GM18870 (cell line): ENCODE results near the gene MVB12B.
"Not testable (repeated sequence)": the region's sequence is repeated elsewhere in the genome, so short reads cannot be mapped to it uniquely, and the experiment has no call there.

Experiments
- ATAC-seq: cut with Tn5 transposase; IDR thresholded peaks from one replicate; pipeline ENCODE4 v1.9.1; 2021; ENCODE audit warnings: moderate library complexity; ENCODE audit not compliant: unreplicated experiment

The MVB12B gene, protein sequence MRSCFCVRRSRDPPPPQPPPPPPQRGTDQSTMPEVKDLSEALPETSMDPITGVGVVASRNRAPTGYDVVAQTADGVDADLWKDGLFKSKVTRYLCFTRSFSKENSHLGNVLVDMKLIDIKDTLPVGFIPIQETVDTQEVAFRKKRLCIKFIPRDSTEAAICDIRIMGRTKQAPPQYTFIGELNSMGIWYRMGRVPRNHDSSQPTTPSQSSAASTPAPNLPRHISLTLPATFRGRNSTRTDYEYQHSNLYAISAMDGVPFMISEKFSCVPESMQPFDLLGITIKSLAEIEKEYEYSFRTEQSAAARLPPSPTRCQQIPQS

DNA sequence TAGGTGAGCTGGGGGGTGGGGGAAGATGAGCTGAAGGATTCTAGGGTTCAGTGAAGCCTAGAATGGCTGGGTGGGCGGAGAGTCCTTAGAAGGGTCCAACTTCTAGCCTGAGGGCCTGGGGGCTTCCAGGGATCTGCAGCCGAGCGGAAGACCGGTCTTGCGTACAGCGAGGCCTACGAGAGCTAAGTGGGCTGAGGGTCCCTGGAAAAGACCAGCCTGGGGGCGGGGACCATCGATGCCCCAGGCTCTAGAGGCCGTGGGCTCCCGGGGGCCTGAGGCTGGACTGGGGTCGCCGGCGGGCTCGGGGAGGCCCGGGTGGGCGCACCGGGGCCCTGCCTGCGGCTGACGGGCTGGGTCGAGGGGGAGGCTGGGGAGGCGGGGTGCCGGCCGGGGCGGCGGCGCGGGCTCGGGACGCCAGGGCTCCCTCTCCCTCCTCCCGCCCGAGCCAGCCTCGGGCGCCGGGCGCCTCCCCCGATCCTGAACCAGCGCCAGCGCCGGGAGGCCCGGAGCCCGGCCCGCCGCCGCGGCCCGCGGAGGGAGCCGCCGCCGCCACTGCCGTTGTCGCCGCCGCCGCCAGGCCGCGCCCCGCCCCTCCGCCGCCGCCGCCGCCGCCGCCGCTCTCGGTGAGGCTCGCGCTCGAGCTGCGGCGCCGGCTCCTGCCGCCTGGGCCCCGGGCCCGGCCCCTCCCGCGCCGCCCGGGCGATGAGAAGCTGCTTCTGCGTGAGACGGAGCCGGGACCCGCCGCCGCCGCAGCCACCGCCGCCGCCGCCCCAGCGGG lies at the start of gene MVB12B:
Gene MVB12B (plus strand): TSS at position 602 of the 778 bp plus-strand sequence. CDS start 101 bp downstream, at position 703.
- ATAC-seq, result no peak

DNA sequence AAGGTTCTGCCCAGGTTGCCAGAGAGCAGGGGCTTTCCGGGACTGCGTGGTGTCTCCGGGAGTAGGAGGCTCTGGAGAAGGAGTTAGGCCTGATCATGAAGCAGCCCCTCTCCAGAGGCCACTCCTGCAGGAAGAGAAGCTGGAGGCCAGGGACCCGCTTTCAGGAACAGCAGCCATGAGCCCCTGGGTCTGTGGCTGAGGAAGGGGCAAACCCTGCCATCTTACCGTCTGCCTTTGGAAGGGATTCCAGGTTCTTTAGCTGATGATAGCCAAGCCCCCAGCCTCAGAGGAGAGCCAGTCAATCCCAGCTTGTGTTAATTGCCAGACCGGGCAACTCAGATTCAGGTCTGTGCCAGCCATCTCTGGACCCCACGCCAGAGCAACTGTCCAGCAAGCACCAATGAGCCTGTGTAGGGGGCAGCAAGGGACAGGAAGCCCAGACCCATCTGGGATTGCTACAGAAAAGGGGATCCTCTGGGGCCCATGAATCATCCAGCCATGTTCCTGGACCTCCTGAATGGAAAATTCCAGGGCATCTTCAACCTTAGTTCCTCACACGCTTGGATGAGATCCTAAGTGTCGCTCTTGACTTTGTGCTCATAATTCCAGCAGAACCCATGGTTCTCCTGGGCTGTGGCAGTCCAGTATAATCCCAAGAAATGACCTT lies 42.7 kb upstream of the MVB12B start:
- ATAC-seq, result no peak

DNA sequence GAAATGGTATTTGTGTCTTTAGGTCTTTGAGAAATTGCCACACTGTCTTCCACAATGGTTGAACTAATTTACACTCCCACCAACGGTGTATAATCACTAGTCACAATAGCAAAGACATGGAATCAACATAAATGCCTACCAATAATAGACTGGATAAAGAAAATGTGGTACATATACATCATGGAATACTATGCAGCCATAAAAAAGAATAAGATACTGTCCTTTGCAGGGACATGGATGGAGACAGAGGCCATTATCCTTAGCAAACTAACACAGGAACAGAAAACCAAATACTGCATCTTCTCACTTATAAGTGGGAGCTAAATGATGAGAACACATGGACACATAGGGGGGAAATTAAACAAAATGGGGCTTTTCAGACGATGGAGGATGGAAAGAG lies 41.0 kb upstream of the MVB12B start:
- ATAC-seq, result not testable (repeated sequence)

DNA sequence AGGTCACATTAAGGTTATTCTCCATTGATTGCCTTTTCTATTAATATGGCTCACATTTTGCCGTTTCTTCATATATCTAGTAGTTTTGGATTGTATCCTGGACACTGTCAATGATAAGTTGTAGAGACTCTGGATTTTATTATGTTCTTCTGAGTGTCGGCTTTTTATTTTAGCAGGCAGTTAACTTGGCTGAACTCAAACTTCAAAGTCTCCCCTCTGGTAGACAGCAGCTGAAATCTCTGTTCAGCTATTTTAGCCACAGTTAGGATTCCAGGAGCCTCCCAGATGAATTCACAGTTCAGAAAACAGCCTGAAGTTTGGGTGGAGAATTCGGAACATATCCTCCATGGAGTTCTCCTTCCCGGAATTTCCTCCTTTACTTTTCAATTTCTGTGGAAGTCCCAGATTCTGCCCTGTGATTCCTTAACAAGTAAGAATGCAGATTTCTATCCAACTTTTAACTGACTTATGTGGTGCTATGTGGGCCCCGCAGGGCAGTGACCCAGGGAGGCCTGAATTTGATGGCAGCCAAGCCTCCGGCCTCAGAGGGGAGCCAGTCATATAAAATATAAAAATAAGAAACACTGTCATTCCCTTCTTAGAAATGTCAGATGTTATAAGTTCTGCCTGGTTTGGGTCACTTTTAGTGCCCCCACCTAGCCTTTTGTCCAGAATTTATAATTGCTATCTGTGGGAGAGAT lies 39.3 kb upstream of the MVB12B start:
- ATAC-seq, result no peak

DNA sequence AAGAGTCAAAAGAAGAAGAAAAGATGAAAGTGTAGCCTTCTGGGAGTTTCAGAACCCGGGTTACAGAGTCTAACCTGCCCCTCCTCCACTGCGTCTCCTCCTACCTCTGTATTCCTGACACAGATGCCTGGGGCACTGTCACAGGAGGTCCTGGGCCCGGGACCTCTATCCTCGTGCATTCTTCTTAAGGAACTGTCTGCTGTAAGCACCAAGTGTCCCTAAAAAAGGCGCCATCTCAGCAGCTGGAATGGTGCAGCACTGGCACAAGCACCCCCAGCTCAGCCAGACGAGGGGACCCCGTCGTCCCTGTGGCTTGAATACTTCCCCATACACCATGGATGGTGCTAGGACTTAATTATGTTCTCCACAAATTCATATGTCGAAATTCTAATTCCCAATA lies 35.8 kb upstream of the MVB12B start:
- ATAC-seq, result no peak

DNA sequence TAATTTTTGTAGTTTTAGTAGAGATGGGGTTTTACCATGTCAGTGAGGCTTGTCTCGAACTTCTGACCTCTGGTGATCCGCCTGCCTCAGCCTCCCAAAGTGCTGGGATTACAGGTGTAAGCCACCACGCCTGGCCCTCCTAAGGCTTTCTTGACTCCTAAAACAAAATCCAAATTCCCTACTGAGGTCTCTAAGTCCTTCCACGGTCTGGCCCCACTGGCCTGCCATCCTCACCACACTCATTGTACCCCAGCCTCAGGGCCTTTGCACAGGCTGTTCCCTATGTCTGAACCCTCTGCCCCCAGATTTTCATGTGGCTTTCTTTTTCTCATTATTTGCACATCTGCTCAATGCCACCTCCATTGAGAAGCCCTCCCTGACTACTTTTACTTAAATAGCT lies 34.7 kb upstream of the MVB12B start:
- ATAC-seq, result no peak

DNA sequence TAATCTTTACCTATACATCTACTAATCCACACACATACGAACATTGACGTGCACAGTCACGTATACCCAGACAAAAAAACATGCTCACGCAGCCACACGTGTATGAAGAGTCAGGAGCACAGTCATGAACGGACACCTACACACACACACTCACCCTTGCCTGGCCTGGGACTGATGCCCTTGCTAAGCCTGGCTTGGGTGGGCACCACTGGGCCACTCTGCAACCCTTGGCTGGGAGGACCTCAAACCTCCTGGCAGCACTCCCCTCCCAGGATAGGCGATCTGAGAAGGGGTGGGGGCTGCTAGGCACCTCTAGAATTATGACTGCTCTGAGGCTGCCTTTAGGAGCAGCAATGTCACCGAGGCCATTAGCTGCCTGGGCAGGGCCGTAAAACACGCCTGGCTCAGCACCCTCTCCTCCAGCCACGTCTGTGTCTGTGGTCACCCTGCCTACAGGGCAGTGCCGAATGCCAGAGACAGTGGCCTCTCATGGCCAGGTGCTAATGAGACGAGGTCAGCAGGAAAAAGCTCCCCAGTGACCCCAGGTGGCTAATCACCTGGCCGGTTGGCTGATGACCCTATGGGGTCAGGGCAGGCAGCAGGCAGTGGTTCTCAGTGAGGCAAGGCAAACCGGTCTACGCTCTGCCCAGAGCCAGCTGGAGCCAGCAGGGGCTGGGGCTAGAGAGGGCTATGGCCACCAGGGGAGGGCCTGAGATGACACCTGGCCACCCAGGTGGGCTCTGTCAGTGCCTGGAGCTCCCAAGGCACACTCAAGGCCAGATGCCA lies 33.7 kb upstream of the MVB12B start:
- ATAC-seq, result no peak

DNA sequence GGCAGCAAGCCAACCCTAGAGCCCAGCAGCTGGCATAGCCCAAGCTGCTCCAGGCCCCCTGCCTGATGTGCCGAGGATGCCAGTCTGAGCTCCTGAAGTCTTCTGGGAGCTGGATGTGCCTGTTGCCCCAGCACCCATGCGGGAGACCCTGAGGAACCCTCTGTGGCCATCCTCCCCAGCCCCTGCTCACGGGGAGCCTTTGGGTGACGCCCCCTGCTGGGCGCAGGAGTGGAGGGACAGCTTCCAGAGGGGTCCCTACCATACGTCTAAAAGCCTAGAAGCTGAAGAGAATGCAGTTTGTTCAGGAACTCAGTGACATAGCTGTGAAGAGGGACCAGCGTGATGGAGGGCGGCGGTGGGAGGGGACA lies 33.1 kb upstream of the MVB12B start:
- ATAC-seq, result no peak

DNA sequence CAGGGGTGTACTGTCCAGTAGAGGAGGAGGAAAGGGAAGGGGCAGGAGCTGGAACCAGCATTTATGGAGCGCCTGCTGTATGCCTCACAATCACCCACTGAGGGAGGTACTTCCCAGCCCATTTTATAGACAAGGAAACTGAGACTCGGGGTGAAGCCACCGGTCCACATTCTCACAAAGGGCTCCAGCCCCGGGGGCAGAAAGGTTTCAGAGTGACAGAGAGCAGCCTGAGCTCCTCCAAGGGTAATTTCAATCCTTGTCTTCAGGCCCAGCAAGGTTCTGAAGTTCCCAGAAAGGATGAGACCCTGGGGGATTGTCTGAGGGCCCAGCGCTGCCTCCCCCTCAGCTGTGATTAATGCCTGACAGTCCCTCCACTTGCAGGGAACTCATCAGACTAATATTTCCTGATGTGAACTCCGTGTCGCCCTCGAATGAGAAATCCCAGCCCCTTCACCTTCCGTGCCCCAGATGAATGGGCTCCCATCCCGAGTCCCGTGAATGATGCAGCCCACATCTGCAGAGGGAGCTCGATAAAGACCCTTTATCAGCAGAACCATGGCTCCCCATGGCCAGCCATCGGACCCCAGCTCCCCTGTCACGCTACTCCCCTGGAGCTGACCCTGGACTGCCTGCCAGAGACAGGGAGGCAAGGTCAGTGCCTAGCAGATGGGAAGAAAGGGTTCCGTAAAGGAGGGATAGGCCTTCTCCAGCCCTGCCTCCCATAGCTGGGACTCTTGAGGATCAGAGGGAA lies 32.1 kb upstream of the MVB12B start:
- no peak for ATAC-seq

DNA sequence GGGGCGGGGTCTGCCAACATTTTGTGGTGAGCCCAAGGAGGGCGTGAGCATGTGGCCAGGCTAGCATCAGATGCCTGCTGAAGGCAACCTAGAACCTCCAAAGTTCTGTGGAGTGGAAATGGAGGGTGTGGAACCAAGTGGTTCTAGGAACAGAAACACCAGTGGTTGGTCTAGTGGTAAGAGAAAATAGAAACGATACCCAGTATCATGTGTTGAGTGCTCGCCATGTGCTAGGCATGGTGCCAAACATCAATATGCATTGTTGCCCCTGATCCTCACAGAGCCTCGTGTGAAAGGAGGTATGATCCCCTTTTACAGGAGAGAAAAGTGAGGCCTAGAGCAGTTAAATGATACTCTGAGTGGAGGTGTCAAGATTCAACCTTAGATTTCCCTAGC lies 31.5 kb upstream of the MVB12B start:
- ATAC-seq, result no peak

DNA sequence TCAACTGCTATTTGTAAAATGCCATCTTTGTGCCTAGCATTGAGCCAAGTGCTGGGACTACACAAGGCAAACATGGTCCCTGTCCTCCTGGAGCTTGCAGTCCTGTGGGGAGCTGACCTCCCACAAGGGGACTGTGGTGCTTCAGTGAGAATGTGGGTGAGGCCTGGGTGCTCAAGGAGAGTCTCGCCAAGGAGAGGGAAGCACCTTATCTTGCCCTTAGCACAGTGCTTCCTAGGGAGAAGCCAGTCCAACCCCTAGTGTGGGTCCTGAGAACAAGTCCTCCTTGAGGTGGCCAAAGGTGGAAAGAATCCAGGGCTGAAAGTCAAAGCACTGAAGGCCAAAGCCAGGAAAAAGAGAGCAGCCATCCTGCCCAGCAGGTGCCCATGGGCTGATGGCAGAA lies 31.1 kb upstream of the MVB12B start:
- ATAC-seq, result no peak

DNA sequence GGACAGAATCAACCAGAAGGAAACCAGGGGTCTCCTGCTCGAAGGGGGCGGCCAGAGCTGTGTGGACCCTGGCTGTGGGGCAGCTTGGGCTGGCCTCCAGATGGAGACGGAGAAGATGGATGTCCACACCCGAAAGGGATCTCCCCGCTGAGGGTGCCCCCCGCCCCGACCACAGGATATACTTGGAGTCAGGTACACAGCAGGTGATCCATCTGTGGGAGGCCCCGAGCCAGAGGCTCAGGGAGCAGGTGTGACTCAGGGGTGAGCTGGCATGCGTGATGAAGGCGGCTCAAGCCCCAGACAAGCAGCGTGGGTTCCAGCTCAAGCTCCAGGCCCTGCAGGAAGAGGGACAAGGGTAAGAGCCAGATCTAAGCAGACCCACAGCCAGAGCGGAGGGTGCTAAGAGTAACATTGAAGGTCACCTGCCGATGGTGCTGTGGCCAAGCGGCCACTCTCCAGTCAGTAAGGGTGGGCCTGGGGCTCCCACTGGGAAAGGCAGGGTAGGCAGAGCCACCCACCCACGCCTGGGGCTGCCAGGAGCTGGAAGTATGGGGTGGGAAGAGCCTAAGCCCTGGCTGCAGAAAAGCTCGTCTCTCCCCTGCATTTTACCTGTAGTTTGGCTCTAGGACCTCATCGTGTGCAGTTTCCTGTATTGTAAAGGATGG lies 30.6 kb upstream of the MVB12B start:
- ATAC-seq, result no peak

DNA sequence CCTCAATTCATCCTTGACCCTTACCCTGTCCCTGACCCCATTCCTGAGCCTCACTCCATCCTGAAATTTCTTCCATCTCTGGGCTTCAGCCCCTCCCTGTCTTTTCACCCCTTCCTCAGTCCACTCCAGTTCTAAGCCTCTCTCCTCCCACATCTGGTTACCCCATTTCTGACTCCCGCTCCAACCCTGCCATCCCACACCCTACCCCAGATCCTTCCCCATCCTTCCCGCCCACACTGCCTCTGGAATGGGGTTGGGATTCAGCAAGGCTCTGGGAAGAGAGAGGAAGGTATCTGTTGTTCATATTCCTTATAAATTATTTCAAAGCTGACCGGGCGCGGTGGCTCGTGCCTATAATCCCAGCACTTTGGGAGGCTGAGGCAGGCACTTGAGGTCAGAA lies 29.9 kb upstream of the MVB12B start:
- ATAC-seq, result no peak

DNA sequence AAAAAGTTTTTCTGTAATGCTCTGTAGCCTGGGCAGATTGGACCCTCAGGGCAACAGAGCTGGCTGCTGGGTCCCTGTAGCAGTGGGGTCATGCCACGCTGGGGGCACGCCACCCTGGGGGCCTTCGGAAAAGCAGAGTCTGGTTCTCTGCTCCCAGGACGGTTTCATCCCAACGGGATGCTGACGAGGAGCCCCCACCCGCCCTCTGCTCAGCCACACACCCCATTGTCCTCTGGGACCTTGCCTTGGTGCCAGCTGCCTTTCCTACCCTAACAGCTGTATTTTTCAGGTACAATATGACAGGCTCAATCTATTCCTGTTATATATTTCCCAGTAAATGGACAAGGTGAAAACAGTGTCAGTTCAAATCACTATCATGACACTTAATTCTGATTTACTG lies 29.0 kb upstream of the MVB12B start:
- no peak for ATAC-seq

DNA sequence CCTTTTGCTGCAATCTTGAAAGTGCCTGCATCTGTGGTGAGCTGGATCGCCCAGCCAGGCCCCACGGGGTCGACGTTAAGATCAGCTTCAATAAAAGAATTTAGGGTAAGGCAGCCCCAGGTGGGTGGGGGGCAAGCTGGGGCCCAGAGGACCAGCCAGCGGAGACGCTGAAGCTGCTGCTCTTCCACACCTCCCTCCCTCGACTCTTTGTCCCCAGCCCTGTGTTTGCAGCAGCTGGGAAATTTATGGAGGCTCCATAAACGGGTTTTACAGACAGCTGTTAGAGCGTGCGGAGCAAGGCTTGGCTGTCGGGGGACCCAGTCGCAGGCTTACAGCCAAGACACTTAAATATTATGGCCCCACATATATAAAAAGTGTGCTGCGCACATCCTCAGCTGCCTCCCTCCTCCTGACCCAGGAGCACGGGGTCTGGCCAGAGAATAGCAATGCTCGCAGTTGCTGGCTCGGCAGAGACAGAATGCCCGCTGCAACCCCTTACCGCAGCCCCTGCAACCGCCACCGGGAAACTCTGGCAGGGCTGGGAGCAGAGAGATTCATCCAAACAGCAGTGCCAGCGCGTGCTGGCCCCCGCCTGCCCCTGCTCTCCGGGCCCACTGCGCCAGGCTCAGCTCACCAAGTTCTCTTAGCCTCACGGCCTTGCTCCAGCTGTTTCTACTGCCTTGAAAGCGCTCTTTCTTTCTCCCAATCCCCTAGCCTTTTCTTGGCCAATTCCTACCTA lies 28.4 kb upstream of the MVB12B start:
- no peak for ATAC-seq

DNA sequence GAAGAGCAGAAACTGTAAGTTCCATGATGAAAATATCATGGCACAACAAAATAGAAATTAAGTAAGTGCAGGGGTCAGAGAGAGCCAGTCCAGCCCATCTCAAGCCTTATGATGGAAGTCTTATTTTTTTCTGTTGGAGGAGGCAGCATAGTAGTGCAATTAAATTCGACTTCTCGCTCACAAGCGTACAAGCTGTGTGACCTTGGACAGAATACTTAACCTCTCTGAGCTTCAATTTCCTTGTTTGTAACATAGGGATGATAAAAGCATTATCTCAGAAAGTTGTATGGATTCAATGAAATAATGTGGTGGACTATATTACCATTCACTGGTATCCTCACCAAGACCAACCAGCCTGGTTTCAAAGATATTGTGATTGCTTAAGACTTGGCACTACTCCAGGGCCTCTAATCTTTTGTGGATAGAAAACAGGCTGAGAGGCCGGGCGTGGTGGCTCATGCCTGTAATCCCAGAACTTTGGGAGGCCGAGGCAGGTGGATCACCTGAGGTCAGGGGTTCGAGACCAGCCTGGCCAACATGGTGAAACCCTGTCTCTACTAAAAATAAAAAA lies 26.8 kb upstream of the MVB12B start:
- no peak for ATAC-seq

DNA sequence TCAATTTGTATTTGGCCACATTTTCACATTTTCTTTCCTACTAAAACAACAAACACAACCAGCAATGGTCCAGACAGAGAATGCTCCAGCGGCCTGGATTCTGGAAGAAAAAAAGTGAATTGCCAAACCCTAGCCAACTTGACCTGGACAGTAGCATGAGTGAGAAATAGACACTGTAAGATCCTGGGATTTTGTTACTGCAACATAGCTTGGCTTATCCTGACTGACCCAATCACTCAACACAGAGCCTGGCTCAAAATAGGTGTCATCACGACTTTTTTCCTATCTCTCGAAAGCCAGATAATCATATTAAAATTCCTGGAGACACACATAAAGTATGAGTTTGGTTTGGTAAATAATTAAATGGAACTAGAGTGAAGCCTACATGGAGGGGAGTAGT lies 25.4 kb upstream of the MVB12B start:
- ATAC-seq, result no peak

DNA sequence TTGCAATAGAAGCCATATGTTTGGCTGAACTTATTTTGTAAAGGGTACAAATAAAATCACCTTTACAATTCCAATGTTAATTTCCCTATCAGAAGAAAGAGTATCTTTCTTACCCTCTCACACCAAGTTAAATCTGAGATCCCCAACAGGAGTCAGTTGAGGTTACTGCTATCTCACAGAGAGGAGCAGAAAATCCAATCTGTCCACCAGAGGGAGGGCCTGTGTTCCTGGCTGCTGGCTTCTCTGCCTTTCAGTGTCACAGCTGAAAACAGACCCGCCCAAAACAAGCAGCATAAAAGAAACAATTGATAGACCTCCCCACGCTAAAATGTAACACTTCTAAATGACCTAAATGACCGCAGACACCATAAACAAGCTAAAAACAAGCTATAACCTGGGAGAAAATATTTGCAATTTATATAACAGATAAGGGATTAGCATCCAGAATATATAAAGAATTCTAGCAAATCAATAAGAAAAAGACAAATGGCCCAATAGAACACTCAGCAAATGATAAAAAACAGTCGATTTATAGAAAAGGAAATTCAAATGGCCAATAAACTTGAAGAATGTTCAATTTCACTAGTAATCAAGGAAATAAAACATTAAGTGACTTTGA lies 24.5 kb upstream of the MVB12B start:
- ATAC-seq, result no peak
